SK-N-SH treated with all-trans-retinoic acid at 6 μM for 48 hours (cell line): Measurements from ENCODE around the gene DIAPH1.

ENCODE experiments used
- GLIS3 ChIP-seq: fragments of 250-450 bp; sonication (Bioruptor Pico); IDR thresholded peaks from 2 replicates; pipeline ENCODE4 v1.5.0; 2020; ENCODE audit warnings: mild to moderate bottlenecking, moderate library complexity
- PPARA ChIP-seq: fragments of 250-450 bp; sonication (Bioruptor Pico); IDR thresholded peaks from 2 replicates; pipeline ENCODE4 v1.5.0; 2020; ENCODE audit warnings: mild to moderate bottlenecking, borderline replicate concordance
- TCF4 ChIP-seq: fragments of 250-450 bp; sonication (Bioruptor Pico); IDR thresholded peaks from 2 replicates; pipeline ENCODE4 v1.8.0; 2021; ENCODE audit warnings: mild to moderate bottlenecking, moderate library complexity, borderline replicate concordance
- ZFP3 ChIP-seq: fragments of 250-450 bp; sonication (Bioruptor Pico); IDR thresholded peaks from 2 replicates; pipeline ENCODE4 v1.5.0; 2020; ENCODE audit warnings: mild to moderate bottlenecking, moderate library complexity
- ZNF565 ChIP-seq: fragments of 450-650 bp; formaldehyde crosslinking; conservative IDR thresholded peaks from 2 replicates; pipeline ENCODE4 v1.5.0; 2020; ENCODE audit warnings: low read depth, mild to moderate bottlenecking, moderate library complexity
- TF ChIP-seq, protein P1 (sequence below): fragments of 250-450 bp; sonication (Bioruptor Pico); IDR thresholded peaks from 2 replicates; pipeline ENCODE4 v1.5.1; 2020; ENCODE audit warnings: low read depth, mild to moderate bottlenecking, moderate library complexity
- TF ChIP-seq, protein P2 (sequence below): fragments of 250-450 bp; sonication (Bioruptor Pico); IDR thresholded peaks from 2 replicates; pipeline ENCODE4 v1.8.0; 2020; ENCODE audit warnings: mild to moderate bottlenecking, moderate library complexity, borderline replicate concordance
- TF ChIP-seq, protein P3 (sequence below): fragments of 250-450 bp; sonication (Bioruptor Pico); IDR thresholded peaks from 2 replicates; pipeline ENCODE4 v1.5.0; 2020; ENCODE audit warnings: mild to moderate bottlenecking, moderate library complexity
- TF ChIP-seq, protein P4 (sequence below): fragments of 250-450 bp; sonication (Bioruptor Pico); IDR thresholded peaks from 2 replicates; pipeline ENCODE4 v1.8.0; 2021; ENCODE audit warnings: low read depth, mild to moderate bottlenecking, moderate library complexity, borderline replicate concordance

DNA sequence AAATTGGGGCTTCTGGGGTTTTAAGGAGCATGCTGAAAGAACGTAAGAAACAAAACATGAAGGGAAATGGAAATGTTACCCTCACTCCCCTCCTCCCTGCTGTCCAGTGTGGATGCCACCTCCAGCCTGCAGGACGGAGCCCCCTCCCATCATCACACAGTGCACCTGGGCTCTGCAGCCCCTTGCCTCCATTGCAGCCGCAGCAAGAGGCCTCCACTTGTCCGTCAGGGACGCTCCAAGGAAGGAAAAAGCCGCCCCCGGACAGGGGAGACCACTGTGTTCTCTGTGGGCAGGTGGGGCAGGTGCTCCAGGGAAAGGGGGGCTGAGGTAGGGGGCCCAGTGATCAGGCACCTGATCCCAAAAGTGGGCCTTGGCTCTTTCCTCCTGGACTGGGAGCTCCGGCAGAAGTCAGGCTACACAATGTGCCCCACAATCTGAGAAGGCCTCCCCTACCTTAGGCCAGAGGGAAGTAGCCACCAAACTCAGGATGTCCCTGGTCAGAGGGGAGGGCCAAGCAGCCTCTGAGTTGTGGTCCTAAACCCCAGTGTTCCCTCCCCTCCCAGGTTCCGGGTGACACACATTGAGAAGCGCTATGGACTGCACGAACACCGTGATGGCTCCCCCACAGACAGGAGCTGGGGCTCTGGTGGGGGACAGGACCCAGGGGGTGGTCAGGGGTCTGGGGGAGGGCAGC is 20.7 kb upstream of the DIAPH1 start:
- TF ChIP-seq GLIS3 (CRISPR knock-in tag) (no peak), PPARA (CRISPR knock-in tag) (no peak), TCF4 (CRISPR knock-in tag) (no peak), ZNF565 (CRISPR knock-in tag) (no peak), ZFP3 (CRISPR knock-in tag) (no peak)
- TF ChIP-seq, protein P1, sequence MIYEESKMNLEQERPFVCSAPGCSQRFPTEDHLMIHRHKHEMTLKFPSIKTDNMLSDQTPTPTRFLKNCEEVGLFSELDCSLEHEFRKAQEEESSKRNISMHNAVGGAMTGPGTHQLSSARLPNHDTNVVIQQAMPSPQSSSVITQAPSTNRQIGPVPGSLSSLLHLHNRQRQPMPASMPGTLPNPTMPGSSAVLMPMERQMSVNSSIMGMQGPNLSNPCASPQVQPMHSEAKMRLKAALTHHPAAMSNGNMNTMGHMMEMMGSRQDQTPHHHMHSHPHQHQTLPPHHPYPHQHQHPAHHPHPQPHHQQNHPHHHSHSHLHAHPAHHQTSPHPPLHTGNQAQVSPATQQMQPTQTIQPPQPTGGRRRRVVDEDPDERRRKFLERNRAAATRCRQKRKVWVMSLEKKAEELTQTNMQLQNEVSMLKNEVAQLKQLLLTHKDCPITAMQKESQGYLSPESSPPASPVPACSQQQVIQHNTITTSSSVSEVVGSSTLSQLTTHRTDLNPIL (CRISPR knock-in tag) = no peak
- TF ChIP-seq, protein P2, sequence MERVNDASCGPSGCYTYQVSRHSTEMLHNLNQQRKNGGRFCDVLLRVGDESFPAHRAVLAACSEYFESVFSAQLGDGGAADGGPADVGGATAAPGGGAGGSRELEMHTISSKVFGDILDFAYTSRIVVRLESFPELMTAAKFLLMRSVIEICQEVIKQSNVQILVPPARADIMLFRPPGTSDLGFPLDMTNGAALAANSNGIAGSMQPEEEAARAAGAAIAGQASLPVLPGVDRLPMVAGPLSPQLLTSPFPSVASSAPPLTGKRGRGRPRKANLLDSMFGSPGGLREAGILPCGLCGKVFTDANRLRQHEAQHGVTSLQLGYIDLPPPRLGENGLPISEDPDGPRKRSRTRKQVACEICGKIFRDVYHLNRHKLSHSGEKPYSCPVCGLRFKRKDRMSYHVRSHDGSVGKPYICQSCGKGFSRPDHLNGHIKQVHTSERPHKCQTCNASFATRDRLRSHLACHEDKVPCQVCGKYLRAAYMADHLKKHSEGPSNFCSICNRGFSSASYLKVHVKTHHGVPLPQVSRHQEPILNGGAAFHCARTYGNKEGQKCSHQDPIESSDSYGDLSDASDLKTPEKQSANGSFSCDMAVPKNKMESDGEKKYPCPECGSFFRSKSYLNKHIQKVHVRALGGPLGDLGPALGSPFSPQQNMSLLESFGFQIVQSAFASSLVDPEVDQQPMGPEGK (CRISPR knock-in tag) = no peak
- TF ChIP-seq, protein P3, sequence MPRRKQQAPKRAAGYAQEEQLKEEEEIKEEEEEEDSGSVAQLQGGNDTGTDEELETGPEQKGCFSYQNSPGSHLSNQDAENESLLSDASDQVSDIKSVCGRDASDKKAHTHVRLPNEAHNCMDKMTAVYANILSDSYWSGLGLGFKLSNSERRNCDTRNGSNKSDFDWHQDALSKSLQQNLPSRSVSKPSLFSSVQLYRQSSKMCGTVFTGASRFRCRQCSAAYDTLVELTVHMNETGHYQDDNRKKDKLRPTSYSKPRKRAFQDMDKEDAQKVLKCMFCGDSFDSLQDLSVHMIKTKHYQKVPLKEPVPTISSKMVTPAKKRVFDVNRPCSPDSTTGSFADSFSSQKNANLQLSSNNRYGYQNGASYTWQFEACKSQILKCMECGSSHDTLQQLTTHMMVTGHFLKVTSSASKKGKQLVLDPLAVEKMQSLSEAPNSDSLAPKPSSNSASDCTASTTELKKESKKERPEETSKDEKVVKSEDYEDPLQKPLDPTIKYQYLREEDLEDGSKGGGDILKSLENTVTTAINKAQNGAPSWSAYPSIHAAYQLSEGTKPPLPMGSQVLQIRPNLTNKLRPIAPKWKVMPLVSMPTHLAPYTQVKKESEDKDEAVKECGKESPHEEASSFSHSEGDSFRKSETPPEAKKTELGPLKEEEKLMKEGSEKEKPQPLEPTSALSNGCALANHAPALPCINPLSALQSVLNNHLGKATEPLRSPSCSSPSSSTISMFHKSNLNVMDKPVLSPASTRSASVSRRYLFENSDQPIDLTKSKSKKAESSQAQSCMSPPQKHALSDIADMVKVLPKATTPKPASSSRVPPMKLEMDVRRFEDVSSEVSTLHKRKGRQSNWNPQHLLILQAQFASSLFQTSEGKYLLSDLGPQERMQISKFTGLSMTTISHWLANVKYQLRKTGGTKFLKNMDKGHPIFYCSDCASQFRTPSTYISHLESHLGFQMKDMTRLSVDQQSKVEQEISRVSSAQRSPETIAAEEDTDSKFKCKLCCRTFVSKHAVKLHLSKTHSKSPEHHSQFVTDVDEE = no peak
- TF ChIP-seq, protein P4, sequence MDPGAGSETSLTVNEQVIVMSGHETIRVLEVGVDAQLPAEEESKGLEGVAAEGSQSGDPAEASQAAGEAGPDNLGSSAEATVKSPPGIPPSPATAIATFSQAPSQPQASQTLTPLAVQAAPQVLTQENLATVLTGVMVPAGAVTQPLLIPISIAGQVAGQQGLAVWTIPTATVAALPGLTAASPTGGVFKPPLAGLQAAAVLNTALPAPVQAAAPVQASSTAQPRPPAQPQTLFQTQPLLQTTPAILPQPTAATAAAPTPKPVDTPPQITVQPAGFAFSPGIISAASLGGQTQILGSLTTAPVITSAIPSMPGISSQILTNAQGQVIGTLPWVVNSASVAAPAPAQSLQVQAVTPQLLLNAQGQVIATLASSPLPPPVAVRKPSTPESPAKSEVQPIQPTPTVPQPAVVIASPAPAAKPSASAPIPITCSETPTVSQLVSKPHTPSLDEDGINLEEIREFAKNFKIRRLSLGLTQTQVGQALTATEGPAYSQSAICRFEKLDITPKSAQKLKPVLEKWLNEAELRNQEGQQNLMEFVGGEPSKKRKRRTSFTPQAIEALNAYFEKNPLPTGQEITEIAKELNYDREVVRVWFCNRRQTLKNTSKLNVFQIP = no peak
